Testis (tissue), 2 donors: Measurements from ENCODE around the gene MRPL32.

ENCODE experiments used
- CTCF ChIP-seq, 3 experiments: fragments of 450-650 bp in 2 of 3; fragments of 200-600 bp in 1 of 3; sonication (generic) in 1 of 3; IDR thresholded peaks; one replicate each; pipeline ENCODE4 v1.5.1; 2016 to 2019; ENCODE audit warnings: antibody characterized with exemption in 3 of 3, mild to moderate bottlenecking in 2 of 3, moderate library complexity in 1 of 3
- POLR2A ChIP-seq: fragments of 450-650 bp; IDR thresholded peaks from one replicate; pipeline ENCODE4 v1.6.1; 2017; ENCODE audit warnings: antibody characterized with exemption, mild to moderate bottlenecking, moderate library complexity

- TF ChIP-seq CTCF (IDR thresholded peaks at IDR 0.05), result no peak
- no peak for TF ChIP-seq POLR2A
These were observed 2.1 kb downstream of the MRPL32 start for GRCh38 chr7:42934291-42934690.
